Activated naive CD8-positive, alpha-beta T cell treated with anti-CD3 and anti-CD28 coated beads, Interleukin-2, amount 50 U/mL, for 16 hours (primary cell): Measurements from ENCODE around the gene CRELD1.

ENCODE experiments used
- DNase-seq: peaks from one replicate; pipeline ENCODE4 v3.0.0-alpha.2; 2020; ENCODE audit warnings: low read depth, low spot score

CRELD1 gene

DNA sequence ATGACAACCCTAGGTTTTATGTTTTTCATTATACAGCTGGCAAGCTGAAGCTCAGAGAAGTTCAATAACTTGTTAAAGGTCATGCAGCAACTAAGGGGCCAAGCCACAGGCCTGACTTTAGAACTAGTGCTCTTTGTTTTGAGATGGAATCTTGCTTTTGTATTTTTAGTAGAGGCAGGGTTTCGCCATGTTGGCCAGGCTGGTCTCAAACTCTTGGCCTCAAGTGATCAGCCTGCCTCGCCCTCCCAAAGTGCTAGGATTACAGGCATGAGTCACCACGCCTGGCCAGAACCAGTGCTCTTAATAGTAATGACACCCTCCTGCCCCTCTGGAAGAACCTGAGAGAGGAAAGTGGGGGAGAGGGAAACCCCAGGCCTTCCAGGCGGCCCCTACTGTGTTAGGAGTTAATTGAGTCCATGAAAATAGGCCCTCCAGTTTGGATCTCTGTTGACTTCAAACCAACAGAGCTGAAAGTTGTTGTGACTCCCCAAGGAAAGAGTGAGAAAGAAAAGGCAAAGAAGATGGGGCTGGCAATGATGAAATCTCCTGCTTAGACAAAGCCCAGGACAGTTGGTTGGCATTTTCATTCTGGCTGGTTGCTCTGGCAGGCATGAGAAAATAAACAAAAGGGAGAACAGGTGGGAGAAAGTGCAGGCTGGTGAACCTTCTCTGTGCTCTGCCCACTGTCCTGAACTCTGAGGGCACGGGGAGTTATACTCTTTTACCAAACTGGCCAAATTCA lies 22.1 kb downstream of the CRELD1 start:
- no peak for DNase-seq

DNA sequence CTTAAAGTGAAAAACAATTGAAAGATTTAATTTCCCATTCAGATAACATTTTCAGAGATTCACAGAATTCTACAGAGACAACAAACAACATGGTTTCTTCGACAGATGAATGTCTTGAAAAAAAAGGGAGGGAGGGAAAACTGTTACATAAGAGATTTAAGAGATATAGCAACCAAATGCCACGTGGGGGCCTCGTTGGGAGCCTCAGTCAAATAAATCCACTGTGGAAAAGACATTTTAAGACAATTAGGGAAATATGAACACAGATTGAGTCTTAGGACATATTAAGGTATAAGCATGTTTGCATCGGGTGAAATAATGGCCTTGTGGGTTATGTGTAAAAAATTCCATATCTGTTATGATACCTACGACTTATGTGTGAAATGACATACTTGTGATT lies 23.6 kb downstream of the CRELD1 start:
- no peak for DNase-seq

DNA sequence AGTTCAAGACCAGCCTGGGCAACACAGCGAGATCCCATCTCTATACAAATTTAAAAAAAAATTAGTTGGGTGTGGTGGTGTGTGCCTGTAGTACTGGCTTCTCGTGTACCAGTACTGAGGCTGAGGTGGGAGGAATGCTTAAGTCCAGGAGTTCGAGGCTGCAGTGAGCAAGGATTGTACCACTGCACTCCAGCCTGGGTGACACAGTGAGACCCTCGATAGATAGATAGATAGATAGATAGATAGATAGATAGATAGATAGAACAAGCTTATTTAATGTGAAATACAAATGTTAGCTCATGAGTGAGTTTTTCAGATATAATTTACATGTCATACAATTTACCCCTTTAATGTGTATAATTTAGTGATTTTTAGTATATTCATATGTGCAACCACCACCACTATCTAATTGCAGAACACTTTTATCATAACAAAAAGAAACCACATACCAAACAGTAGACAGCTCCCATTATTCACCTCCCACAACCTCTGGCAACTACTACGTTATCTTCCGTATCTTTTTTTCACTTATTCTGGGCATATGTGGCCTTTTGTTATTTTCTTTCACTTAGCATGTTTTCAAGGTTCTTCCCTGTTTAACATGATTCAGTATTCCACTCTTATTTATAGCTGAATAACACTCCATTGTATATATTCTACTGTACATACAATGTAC lies 31.7 kb downstream of the CRELD1 start:
- DNase-seq, result no peak

DNA sequence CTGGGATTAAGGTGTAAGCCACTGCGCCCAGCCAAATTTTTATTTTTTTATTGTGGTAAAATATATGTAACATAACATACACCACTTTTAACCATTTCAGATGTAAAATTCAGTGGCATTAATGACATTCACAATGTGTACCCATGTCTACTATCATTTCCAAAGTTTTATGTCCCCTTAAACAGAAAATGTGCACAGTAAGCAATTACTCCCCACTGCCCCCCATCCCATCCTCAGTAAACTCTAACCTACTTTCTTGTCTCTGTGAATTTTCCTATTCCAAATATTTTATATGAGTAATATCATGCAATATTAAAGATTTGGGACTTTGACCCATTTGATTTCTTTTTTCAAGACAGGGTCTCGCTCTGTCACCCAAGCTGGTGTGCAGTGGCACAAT lies 33.2 kb downstream of the CRELD1 start:
- DNase-seq, result no peak

DNA sequence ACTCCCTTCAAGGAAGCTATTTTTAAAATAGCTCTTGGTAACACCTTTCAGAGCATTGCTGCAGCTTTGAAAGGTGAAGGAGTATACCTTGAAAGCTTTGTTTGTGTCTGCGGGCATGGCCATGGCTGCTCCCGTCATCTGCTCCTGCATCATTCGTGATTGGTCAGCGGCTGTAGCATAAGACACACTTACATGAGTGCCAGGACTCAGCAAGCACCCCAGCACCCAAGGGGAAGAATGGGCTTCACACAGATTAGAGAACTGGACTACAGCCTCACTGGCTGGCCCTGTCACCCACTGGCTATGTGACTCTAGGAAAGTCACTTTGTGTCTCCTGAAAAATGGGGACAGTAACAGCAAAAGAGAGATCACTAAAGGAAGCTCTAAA lies 36.0 kb downstream of the CRELD1 start:
- DNase-seq, result no peak

DNA sequence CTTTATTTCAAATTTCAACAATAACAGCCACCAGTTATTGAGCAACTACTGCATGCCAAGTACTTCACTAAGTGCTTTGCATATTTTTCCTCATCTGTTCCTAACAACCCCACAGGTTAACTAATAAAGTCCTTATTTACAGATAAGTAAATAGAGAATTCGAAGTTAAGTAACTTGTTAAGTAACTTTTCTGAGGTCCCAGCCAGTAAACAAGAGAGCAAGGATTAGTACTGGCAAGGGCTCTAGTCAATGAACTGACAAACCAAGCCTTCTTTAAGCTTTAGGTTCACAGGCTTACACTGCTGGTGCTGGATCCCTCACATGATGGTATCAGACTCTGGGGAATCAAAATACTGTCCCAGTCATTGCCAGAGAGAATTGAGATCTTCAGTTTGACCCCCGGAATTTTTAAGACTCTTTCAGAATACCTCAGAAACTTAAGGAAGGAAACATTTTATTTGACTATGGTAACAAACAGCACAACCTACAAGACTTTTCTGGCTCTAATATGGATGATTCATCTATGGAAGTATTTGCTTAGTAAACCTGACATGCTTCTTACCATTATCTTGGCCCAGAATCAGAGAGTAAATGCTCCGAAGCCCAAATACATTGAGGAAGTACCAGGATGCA lies 36.5 kb downstream of the CRELD1 start:
- no peak for DNase-seq

DNA sequence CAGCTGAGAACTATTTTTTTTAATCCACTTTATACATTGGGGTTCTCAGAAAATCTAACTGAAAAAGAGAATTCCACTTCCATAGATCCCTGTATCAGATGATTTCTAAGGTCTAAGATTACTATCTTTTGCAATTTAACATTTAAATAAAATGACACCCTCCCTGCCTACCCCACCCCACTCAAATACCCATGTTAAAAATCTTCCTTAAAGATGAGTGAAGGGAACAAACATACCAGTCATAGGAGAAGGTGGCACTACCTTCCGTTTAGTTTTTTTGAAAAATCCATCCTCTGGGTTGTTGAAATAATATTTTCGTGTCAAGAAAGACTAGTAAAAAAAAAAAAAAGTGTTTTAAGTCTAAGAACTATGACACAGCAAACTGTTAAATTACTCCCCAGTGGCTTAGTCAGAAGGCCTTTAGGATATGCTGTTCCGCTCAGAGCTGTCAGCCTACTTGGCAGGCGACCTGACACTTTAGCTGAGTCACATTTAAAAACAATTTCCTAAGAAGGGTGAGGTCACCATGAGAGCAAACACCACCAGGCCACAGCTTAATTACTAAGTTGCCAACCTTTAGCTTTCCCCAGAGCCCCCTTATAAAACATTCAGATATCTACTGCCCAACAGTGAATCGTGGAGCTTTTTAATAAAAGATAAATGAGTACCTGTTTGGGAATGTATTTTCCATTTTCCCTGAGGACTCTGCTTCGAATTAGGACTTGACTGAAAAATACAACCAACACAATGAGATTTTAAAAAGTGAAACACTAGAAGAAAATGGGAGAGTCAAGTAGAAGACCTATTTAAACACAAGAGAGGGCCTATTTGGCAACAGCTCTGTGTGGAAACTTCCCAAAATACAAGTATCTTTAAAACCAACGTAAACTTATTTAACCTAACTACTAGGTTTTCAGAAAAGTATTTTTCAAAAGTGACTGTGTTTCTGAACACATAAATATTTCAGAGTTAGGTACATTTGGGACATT lies 43.4 kb downstream of the CRELD1 start:
- DNase-seq, result no peak

DNA sequence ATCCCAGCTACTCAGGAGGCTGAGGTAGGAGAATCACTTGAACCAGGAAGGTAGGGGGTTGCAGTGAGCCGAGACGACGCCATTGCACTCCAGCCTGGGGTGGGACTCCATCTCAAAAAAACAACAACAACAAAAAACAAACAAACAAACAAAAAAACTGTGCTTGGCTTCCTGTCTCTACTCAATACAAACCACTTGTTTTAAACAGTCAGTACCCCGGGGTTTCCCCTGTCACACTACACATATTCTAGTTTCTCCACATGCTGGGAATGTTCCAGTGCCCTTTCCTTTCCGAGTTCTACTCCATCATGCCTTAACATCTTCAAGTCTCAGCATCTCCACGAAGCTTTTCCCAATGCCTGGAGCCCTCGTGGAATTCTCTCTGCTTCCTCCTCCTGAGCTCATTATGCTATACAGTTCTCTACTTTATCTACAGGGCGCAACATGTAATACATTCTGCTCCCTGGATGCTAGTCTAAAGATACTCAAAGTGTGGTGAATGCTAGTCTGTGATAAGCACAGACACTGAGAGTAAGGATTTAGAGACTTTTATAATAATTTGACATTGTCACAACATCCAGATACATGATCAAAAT lies 45.2 kb downstream of the CRELD1 start:
- no peak for DNase-seq

DNA sequence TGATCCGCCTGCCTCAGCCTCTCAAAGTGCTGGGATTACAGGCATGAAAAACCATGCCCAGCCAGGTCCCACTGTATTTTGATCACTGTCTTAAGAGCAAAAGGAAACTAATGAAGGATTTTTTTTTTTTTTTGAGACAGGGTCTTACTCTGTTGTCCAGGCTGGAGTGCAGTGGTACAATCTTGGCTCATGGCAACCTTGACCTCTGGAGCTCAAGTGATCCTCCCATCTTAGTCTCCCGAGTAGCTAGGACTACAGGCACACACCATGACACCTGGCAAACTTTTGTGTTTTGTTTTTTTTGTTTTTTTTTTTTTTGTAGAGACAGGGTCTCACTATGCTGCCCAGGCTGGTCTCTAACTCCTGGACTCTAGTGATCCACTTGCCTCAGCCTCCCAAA lies 46.6 kb downstream of the CRELD1 start:
- DNase-seq, result no peak

DNA sequence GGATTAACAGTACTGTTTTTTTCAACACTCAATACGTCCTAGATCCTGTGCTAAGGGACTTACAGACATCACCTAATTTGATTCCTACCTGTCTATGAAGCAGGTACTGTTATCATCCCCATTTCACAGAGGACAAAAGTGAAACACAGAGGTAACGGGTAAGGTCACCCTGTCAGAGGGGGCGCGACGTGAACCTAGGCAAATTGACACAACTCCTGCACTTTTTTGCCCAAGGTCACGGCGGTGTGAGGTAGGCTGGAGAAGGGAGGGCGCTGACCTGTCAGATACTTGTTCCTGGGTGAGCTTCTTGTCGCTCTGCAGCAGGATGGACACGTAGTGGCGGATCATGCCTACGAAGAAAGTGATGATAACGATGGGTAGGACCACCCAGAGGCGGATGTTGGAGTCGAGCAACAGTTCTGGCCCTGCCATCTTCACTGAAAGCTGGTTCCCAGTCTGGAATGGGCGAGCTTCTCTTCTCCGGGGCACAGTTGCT lies 52.6 kb downstream of the CRELD1 start:
- DNase-seq, result no peak

DNA sequence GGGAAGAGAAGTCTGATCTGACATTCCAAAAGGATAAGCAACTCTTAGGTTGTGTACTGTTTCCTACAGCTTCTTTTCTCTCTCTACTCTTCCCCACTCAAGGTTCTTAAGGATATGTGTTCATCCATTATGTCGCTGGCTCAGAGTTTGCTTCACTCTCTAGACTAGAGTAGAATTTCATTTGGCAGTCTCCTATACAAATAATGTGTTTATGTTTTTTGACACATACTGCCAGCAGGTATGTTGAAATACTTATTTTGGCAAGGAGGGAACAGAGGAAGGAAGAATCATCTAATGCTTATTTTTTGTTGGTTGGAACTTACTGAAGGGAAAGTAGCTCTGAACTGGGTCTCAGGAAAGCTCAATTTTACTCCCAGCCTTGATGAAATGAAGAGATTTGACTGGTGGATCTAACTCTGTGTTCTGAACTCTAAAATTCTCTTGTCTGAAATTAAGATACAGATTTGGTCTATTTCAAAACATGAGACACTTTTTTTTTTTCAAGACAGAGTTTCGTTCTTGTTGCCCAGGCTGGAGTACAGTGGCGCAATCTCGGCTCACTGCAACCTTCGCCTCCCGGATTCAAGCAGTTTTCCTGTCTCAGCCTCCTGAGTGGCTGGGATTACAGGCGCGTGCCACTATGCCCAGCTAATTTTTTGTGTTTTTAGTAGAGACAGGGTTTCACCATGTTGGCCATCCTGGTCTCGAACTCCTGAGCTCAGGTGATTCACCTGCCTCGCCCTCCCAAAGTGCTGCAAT lies 60.6 kb downstream of the CRELD1 start:
- DNase-seq, result no peak
